ENCODE measurements around the gene TIMM17A.
"Not testable (repeated sequence)": the region's sequence is repeated elsewhere in the genome, so short reads cannot be mapped to it uniquely, and the experiment has no call there.

The TIMM17A gene

DNA sequence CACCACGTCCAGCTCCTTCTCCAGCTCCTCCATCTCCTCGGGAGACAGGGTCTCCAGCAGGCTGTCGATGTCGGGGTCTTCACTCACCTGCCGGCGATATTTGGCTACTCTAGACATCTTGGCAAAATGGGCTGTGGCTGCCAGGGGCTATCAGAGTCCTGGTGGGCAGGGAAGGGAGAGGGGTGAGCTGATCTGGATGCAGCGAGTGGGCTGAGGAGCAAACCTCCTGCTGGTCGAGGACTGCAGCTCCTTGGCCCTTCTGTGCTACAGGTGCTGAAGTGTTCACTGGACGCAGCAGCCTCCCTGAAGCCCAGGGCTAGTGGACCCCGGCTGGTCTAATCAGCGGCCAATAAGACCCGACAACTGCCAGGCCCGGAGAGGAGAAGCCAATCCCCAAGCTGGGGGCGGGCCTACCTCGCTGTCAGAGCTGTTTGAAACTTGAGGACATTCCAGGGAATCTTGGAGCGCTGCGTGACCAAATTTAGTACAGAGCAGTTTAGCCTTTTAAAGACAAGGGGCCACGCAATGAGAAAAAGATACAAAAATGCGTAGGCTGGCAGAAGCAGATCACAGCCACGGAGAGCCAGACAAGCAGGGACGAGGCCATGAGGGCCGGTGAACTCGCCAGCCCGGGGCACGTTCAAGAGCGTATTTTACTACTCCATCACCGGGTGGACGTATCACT, 8.9 kb upstream of the TIMM17A start, which contains the start of gene LMOD1:
TSS of gene LMOD1 (minus strand) at position 325 of the 685 bp plus-strand sequence. CDS start at position 117, 208 bp downstream.
- DNase-seq (ENCODE audit: insufficient read length, low spot score) (peak; percentile 85), FAIRE-seq (peak; percentile 11)
- TF ChIP-seq, protein P1, sequence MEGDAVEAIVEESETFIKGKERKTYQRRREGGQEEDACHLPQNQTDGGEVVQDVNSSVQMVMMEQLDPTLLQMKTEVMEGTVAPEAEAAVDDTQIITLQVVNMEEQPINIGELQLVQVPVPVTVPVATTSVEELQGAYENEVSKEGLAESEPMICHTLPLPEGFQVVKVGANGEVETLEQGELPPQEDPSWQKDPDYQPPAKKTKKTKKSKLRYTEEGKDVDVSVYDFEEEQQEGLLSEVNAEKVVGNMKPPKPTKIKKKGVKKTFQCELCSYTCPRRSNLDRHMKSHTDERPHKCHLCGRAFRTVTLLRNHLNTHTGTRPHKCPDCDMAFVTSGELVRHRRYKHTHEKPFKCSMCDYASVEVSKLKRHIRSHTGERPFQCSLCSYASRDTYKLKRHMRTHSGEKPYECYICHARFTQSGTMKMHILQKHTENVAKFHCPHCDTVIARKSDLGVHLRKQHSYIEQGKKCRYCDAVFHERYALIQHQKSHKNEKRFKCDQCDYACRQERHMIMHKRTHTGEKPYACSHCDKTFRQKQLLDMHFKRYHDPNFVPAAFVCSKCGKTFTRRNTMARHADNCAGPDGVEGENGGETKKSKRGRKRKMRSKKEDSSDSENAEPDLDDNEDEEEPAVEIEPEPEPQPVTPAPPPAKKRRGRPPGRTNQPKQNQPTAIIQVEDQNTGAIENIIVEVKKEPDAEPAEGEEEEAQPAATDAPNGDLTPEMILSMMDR (IDR thresholded peaks at IDR 0.05; ENCODE audit: insufficient read depth, missing control alignments) = no peak

DNA sequence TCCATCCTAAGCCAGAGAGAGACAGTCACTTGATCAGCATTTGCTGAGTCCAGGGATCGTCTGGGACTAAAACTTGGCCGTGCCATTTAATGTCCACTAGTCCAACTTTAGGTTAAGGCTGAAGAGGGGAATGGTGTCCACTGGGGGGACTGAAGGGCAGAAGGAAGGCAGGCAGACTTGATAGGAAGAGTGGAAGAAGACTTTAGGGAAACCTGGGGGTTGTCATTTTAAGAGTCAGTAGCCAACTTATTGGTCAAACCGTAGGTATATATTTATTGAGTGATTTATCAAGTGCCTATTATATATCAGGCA, 7.7 kb upstream of the TIMM17A start:
- no peak for DNase-seq (ENCODE audit: insufficient read length, low spot score)
- TF ChIP-seq, protein P1 (IDR thresholded peaks at IDR 0.05; ENCODE audit: insufficient read depth, missing control alignments) = no peak
- no peak for FAIRE-seq

DNA sequence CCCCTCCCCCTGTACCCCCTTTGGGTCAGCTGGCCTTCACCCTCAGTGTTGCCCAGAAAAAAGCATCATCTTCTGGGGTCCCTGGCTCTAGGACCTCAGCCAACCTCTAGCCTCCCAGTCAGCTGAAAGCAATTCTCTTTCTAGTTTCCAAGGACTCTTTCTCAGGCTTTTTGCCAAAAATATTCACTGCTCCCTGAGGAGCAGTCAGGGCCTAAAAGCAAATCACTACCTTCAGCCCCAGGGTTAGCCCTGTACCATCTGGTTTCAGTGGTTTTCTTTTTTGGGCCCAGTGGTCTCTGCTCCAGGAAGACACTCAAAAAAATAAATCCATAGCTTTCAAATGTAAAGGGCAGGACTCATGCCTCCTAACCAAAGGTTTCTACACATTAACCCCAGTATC, 5.8 kb upstream of the TIMM17A start:
- no peak for DNase-seq (ENCODE audit: insufficient read length, low spot score)
- TF ChIP-seq, protein P1 (IDR thresholded peaks at IDR 0.05; ENCODE audit: insufficient read depth, missing control alignments) = no peak

DNA sequence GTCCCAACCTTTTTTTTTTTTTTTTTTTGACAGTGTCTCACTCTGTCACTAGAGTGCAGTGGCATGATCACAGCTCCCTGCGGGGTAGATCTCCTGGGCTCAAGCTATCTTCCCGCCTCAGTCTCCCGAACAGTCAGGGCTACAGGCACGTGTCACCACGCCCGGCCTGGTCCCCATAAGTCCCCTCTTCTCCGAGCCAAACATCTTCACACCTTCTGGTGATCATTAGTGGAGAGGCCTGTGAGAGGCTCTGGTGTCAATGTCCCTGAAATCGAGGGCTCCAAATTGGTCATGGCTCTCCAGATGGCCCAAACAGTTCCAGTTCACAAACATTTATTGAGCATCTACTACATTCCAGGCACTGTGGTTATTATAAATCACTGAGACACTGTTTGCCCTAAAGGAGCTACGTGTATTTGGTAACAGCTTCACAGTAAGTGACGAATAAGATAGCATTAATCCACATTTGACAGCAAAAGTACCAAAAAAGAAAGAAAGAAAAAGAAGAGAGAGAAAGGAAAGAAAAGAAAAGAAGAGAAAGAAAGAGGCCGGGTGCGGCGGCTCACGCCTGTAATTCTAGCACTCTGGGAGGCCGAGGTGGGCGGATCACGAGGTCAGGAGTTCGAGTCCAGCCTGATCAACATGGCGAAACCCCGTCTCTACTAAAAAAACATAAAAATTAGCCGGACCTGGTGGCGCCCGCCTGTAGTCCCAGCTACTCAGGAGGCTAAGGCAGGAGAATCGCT, 867 bp upstream of the TIMM17A start:
- no peak for FAIRE-seq
- no peak for DNase-seq (ENCODE audit: insufficient read length, low spot score)
- TF ChIP-seq, protein P1 (IDR thresholded peaks at IDR 0.05; ENCODE audit: insufficient read depth, missing control alignments) = no peak

More for the DNA sequence above, 5.8 kb upstream of the TIMM17A start:
- no peak for FAIRE-seq

DNA sequence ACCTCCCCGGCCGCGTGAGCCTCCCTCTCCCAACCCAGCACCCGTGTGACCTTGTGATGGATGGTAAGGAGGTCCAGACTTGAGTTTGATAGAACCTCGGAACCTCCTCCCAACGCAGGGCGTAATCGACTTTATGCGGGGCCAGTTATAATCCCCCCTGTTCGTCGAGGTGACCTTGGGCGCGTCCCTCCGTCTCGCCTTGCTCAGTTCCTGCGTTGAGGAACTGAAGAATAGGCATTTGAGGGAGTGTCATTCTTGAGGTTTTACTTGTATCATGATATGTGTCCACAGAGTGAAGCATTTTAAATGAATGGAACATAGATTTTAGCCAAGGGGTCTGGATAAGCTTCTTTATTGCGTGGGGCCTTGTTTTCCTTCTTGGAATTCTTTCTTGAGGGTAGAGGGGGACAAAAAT, 433 bp downstream of the TIMM17A start:
- FAIRE-seq (no peak), DNase-seq (ENCODE audit: insufficient read length, low spot score) (no peak)
- TF ChIP-seq, protein P1 (IDR thresholded peaks at IDR 0.05; ENCODE audit: insufficient read depth, missing control alignments) = no peak

DNA sequence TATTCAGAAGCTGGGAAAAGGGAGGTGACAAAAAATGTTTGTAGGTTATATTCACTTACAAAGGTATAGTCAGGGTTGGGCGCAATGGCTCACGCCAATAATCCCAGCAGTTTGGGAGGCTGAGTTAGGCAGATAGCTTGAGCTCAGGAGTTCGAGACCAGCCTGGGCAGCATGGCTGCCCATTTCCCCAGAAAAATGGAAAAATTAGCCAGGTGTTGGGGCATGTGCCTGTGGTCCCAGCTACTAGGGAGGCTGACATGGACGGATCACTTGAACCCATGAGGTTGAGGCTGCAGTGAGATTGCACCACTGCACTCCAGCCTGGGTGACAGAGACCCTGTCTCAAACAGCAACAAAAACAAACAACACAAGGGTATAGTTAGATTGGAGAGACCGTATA, 3.0 kb downstream of the TIMM17A start:
- TF ChIP-seq, protein P1 (IDR thresholded peaks at IDR 0.05; ENCODE audit: insufficient read depth, missing control alignments) = no peak
- DNase-seq (ENCODE audit: insufficient read length, low spot score) = no peak
- FAIRE-seq = no peak

DNA sequence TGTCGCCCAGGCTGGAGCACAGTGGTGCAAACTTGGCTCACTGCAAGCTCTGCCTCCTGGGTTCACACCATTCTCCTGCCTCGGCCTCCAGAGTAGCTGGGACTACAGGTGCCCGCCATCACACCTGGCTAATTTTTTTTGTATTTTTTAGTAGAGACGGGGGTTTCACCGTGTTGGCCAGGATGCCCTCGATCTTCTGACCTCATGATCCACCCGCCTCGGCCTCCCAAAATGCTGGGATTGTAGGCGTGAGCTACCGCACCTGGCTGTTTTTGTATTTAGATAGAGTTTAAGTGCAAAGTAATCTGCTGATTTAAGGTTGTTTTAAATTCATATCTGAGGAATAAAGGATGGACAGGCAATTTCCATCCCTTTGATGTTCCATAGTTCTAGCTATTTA, 7.1 kb downstream of the TIMM17A start:
- DNase-seq (ENCODE audit: insufficient read length, low spot score); FAIRE-seq: not testable (repeated sequence)

All from D721Med (cell line).